MM.1S (cell line): ENCODE measurements around the gene MOCS2.

ENCODE experiments used
- DNase-seq: peaks from one replicate; pipeline ENCODE4 v3.0.0-alpha.2; 2015
- H2AFZ ChIP-seq: fragments of 300-600 bp; sonication (generic); 2 replicates; pipeline ENCODE4 v1.6.0; 2016; ENCODE audit warnings: antibody characterized with exemption, low read length
- H3F3A ChIP-seq: fragments of 300-600 bp; sonication (generic); 2 replicates; pipeline ENCODE4 v1.6.1; 2016; ENCODE audit warnings: mild to moderate bottlenecking, antibody characterized with exemption, low read length, moderate library complexity, mixed read lengths; ENCODE audit not compliant: insufficient read depth
- H3K27ac ChIP-seq: fragments of 300-600 bp; sonication (generic); 2 replicates; pipeline ENCODE4 v1.5.1; 2016; ENCODE audit warnings: mild to moderate bottlenecking, low read length
- H3K27me3 ChIP-seq: fragments of 300-600 bp; sonication (generic); replicated peaks from 2 replicates; pipeline ENCODE4 v1.6.0; 2016; ENCODE audit warnings: low read length; ENCODE audit not compliant: insufficient read depth
- H3K36me3 ChIP-seq: fragments of 300-600 bp; sonication (generic); replicated peaks from 2 replicates; pipeline ENCODE4 v1.6.1; 2016; ENCODE audit warnings: mild to moderate bottlenecking, low read length, mixed read lengths; ENCODE audit not compliant: insufficient read depth
- H3K4me1 ChIP-seq: fragments of 300-600 bp; sonication (generic); 2 replicates; pipeline ENCODE4 v1.6.1; 2016; ENCODE audit warnings: low read length, mixed read lengths
- H3K4me2 ChIP-seq: fragments of 300-600 bp; sonication (generic); 2 replicates; pipeline ENCODE4 v1.6.0; 2016; ENCODE audit warnings: low read depth, low read length
- H3K4me3 ChIP-seq: fragments of 300-600 bp; sonication (generic); 2 replicates; pipeline ENCODE4 v1.5.1; 2016; ENCODE audit warnings: low read length, mixed read lengths
- H3K79me2 ChIP-seq: fragments of 300-600 bp; sonication (generic); 2 replicates; pipeline ENCODE4 v1.6.1; 2016; ENCODE audit warnings: mixed run types, low read length, mixed read lengths
- H3K9ac ChIP-seq: fragments of 300-600 bp; sonication (generic); 2 replicates; pipeline ENCODE4 v1.6.1; 2016; ENCODE audit warnings: low read length, mixed read lengths
- H3K9me2 ChIP-seq: fragments of 300-600 bp; sonication (generic); replicated peaks from 2 replicates; pipeline ENCODE4 v1.6.1; 2016; ENCODE audit warnings: mild to moderate bottlenecking, low read length, mixed read lengths; ENCODE audit not compliant: insufficient read depth
- H3K9me3 ChIP-seq: fragments of 300-600 bp; sonication (generic); replicated peaks from 2 replicates; pipeline ENCODE4 v1.6.1; 2016; ENCODE audit warnings: mild to moderate bottlenecking, low read length, mixed read lengths; ENCODE audit not compliant: insufficient read depth
- H4K20me1 ChIP-seq: fragments of 300-600 bp; sonication (generic); 2 replicates; pipeline ENCODE4 v1.6.1; 2016; ENCODE audit warnings: mild to moderate bottlenecking, low read length, moderate library complexity, mixed read lengths; ENCODE audit not compliant: insufficient read depth
- EZH2 ChIP-seq: fragments of 300-600 bp; sonication (generic); optimal IDR thresholded peaks from 2 replicates; pipeline ENCODE3; 2017; ENCODE audit warnings: low read depth, mild to moderate bottlenecking, antibody characterized with exemption, low read length, mixed read lengths
- EZH2phosphoT487 ChIP-seq: fragments of 300-600 bp; sonication (generic); IDR thresholded peaks from 2 replicates; pipeline ENCODE4 v1.6.1; 2018; ENCODE audit warnings: antibody characterized with exemption, low read length
- TF ChIP-seq, protein P1 (sequence below): fragments of 300-600 bp; sonication (generic); IDR thresholded peaks from 2 replicates; pipeline ENCODE4 v1.5.1; 2016; ENCODE audit warnings: antibody characterized with exemption, low read length, mixed read lengths

Gene MOCS2

DNA sequence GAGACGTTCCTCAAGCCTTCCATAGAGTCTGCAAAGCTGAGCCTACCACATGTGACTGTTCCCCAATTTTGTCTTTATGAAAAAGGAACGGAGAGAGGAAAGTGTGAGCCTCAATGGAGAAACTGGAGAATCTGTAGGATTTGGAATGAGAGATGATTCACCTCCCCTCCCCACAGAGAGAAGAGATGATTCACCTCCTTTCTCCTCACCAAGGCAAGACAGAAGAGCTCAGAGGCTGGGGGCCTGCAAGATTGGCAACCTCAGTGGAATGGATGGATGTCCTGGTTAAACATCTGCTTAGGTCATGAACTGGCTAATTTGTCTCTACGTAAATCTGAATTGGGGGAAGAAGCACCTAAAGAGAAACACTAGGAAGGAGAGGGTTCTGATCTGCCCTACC, 17.0 kb upstream of the MOCS2 start:
- H4K20me1 ChIP-seq = no peaks in the 10 kb centered on the region
- no peaks in the 10 kb centered on the region for H3K9me2 ChIP-seq
- no peak overlapping the region for H3K27ac ChIP-seq
- no peaks in the 10 kb centered on the region for H3K4me1 ChIP-seq
- no peak overlapping the region for H3K4me2 ChIP-seq
- no peaks in the 10 kb centered on the region for H3K27me3 ChIP-seq
- no peaks in the 10 kb centered on the region for H3F3A ChIP-seq
- no peak overlapping the region for H2AFZ ChIP-seq
- no peak overlapping the region for H3K9ac ChIP-seq
- no peaks in the 10 kb centered on the region for H3K9me3 ChIP-seq
- no peaks in the 10 kb centered on the region for H3K79me2 ChIP-seq
- TF ChIP-seq EZH2 (no peak), EZH2phosphoT487 (no peak)
- TF ChIP-seq, protein P1, sequence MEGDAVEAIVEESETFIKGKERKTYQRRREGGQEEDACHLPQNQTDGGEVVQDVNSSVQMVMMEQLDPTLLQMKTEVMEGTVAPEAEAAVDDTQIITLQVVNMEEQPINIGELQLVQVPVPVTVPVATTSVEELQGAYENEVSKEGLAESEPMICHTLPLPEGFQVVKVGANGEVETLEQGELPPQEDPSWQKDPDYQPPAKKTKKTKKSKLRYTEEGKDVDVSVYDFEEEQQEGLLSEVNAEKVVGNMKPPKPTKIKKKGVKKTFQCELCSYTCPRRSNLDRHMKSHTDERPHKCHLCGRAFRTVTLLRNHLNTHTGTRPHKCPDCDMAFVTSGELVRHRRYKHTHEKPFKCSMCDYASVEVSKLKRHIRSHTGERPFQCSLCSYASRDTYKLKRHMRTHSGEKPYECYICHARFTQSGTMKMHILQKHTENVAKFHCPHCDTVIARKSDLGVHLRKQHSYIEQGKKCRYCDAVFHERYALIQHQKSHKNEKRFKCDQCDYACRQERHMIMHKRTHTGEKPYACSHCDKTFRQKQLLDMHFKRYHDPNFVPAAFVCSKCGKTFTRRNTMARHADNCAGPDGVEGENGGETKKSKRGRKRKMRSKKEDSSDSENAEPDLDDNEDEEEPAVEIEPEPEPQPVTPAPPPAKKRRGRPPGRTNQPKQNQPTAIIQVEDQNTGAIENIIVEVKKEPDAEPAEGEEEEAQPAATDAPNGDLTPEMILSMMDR = no peak
- no peak for DNase-seq
- H3K4me3 ChIP-seq = no peak overlapping the region
- H3K36me3 ChIP-seq = no peaks in the 10 kb centered on the region

DNA sequence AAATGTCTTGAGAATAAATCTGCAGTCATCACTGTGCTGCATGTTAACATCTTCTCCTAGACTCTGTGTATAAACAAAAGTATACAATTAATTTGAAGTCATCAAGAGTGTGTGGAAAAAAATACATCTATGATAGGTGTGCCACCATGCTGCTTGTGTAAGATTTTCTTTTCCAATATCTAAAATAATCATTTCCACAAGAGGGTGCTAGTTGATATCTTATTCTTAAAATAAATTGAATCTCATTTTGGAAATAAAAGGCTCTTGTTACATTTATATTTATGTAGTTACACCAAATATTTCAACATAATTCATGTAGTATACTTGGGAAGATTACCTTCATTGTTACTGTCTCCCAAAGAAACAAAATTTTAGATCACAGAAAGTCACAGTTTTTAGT, 14.1 kb upstream of the MOCS2 start:
- no peaks in the 10 kb centered on the region for H4K20me1 ChIP-seq
- no peaks in the 10 kb centered on the region for H3F3A ChIP-seq
- H3K9me2 ChIP-seq = no peaks in the 10 kb centered on the region
- H3K79me2 ChIP-seq = no peaks in the 10 kb centered on the region
- H3K9me3 ChIP-seq = no peaks in the 10 kb centered on the region
- no peaks in the 10 kb centered on the region for H3K36me3 ChIP-seq
- no peak overlapping the region for H3K4me3 ChIP-seq
- TF ChIP-seq EZH2phosphoT487 = no peak
- no peak for TF ChIP-seq EZH2
- TF ChIP-seq, protein P1 = no peak; the same call in 1 of the 2 replicates
- no peaks in the 10 kb centered on the region for H3K4me1 ChIP-seq
- H3K27me3 ChIP-seq = no peaks in the 10 kb centered on the region
- DNase-seq = no peak
- no peak overlapping the region for H3K27ac ChIP-seq
- no peak overlapping the region for H3K4me2 ChIP-seq
- no peak overlapping the region for H3K9ac ChIP-seq
- H2AFZ ChIP-seq = no peak overlapping the region

DNA sequence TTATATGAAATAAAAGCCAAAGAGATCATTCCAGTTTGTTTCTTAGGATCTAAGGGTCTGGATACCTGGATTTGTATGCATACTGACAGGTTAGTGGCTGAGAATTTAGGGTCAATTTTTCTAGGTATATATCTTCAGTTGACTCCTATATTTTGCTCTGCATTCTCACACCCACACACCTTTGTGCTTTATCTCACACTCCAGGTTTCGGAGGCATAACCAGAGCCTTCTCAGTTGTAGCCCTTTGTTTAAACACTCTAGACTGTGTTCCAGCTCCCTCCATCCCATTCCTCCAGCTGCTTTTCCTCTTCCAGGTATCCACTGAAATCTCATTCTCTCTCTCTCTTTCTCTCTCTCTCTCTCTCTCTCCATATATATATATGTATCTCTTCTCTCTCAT, 10.6 kb upstream of the MOCS2 start:
- H3K9me3 ChIP-seq = no peaks in the 10 kb centered on the region
- H2AFZ ChIP-seq = no peak overlapping the region
- no peak overlapping the region for H3K4me2 ChIP-seq
- H3K36me3 ChIP-seq = no peaks in the 10 kb centered on the region
- no peaks in the 10 kb centered on the region for H3F3A ChIP-seq
- no peaks in the 10 kb centered on the region for H3K9me2 ChIP-seq
- no peaks in the 10 kb centered on the region for H4K20me1 ChIP-seq
- H3K9ac ChIP-seq = no peak overlapping the region
- H3K27ac ChIP-seq = no peak overlapping the region
- TF ChIP-seq EZH2phosphoT487 (no peak), EZH2 (no peak)
- TF ChIP-seq, protein P1 = no peak
- H3K4me1 ChIP-seq = no peaks in the 10 kb centered on the region
- H3K27me3 ChIP-seq = no peaks in the 10 kb centered on the region
- DNase-seq = no peak
- no peaks in the 10 kb centered on the region for H3K79me2 ChIP-seq
- no peak overlapping the region for H3K4me3 ChIP-seq
